Measurements from ENCODE around the gene TUBA1B.

GRCh38 chr12:49079793-49080192 lies 51.4 kb downstream of the TUBA1B start:
- TF ChIP-seq RAD21 (IDR thresholded peaks at IDR 0.05 in 1 of 2, conservative IDR thresholded peaks at IDR 0.05 in 1 of 2; ENCODE audit: low read depth in 2 of 2, low read length in 2 of 2) (no peak), BACH1 (IDR thresholded peaks at IDR 0.05; ENCODE audit: low read length) (no peak), RFX5 (IDR thresholded peaks at IDR 0.05; ENCODE audit: borderline replicate concordance, low read depth, low read length) (no peak), CTCF (IDR thresholded peaks at IDR 0.05; ENCODE audit: control extremely low read depth in 1 of 3, insufficient read depth in 1 of 3, low read depth in 1 of 3, low read length in 3 of 3) (no peak), JUN (IDR thresholded peaks at IDR 0.05; ENCODE audit: low read depth, low read length) (no peak), SAP30 (IDR thresholded peaks at IDR 0.05; ENCODE audit: insufficient read depth, insufficient replicate concordance, low read length) (no peak), POLR2AphosphoS5 (IDR thresholded peaks at IDR 0.05; ENCODE audit: low read depth, low read length) (no peak), CEBPB (IDR thresholded peaks at IDR 0.05; ENCODE audit: low read depth, low read length) (no peak), NANOG (IDR thresholded peaks at IDR 0.05; ENCODE audit: insufficient read depth, low read depth, low read length, poor library complexity, severe bottlenecking) (no peak), EZH2 (IDR thresholded peaks at IDR 0.05; ENCODE audit: low read depth, low read length, severe bottlenecking) (no peak)
